DMS 273 (cell line): Measurements from ENCODE around the gene USP17L20.
"Not testable (repeated sequence)": the region's sequence is repeated elsewhere in the genome, so short reads cannot be mapped to it uniquely, and the experiment has no call there.

Experiments used
- DNase-seq: peaks from one replicate; lab custom pipeline; 2025; ENCODE audit not compliant: unreplicated experiment; lab: John Stamatoyannopoulos, UW

USP17L20 gene

GRCh38 chr4:9257824-9258223 is at the start of gene USP17L20:
Gene USP17L20, plus strand, starts transcription at chr4:9258124. Its CDS starts 0 bp downstream, at chr4:9258124.
- DNase-seq, result not testable (repeated sequence)

- DNase-seq, result not testable (repeated sequence)
Measured at GRCh38 chr4:9210357-9210756, 47.6 kb upstream of the USP17L20 start, which contains the start of gene USP17L10. Gene USP17L10, plus strand, starts transcription at chr4:9210657. Its CDS starts 0 bp downstream, at chr4:9210657.

GRCh38 chr4:9214701-9215100 is 43.2 kb upstream of the USP17L20 start:
- not testable (repeated sequence) for DNase-seq

- DNase-seq, result not testable (repeated sequence)
Measured at GRCh38 chr4:9215105-9215504, 42.8 kb upstream of the USP17L20 start, which contains the start of gene USP17L11. Gene USP17L11, plus strand, starts transcription at chr4:9215405. Its CDS starts 0 bp downstream, at chr4:9215405.

GRCh38 chr4:9219852-9220251 is 38.1 kb upstream of the USP17L20 start, which contains the start of gene USP17L12:
Gene USP17L12, plus strand, starts transcription at chr4:9220152. Its CDS starts 0 bp downstream, at chr4:9220152.
- not testable (repeated sequence) for DNase-seq

- DNase-seq, result not testable (repeated sequence)
Measured at GRCh38 chr4:9224596-9224995, 33.3 kb upstream of the USP17L20 start, which contains the start of gene USP17L13. Gene USP17L13, plus strand, starts transcription at chr4:9224896. Its CDS starts 0 bp downstream, at chr4:9224896.

- DNase-seq, result not testable (repeated sequence)
Measured at GRCh38 chr4:9230249-9230648, 27.7 kb upstream of the USP17L20 start.

- DNase-seq, result not testable (repeated sequence)
Measured at GRCh38 chr4:9234085-9234484, 23.8 kb upstream of the USP17L20 start, which contains the start of gene USP17L15. Gene USP17L15, plus strand, starts transcription at chr4:9234385. Its CDS starts 0 bp downstream, at chr4:9234385.

- DNase-seq, result not testable (repeated sequence)
Measured at GRCh38 chr4:9238461-9238860, 19.5 kb upstream of the USP17L20 start.

- not testable (repeated sequence) for DNase-seq
Measured at GRCh38 chr4:9243579-9243978, 14.3 kb upstream of the USP17L20 start, which contains the start of gene USP17L17. Gene USP17L17, plus strand, starts transcription at chr4:9243879. Its CDS starts 0 bp downstream, at chr4:9243879.

- not testable (repeated sequence) for DNase-seq
Measured at GRCh38 chr4:9247953-9248680, 9.8 kb upstream of the USP17L20 start, which contains the start of gene USP17L18. Gene USP17L18, plus strand, starts transcription at chr4:9248630. Its CDS starts 0 bp downstream, at chr4:9248630.

- not testable (repeated sequence) for DNase-seq
Measured at GRCh38 chr4:9253078-9253477, 4.8 kb upstream of the USP17L20 start, which contains the start of gene USP17L19. Gene USP17L19, plus strand, starts transcription at chr4:9253378. Its CDS starts 0 bp downstream, at chr4:9253378.

GRCh38 chr4:9262572-9262971 is 4.6 kb downstream of the USP17L20 start, which contains the start of gene USP17L21:
Gene USP17L21, plus strand, starts transcription at chr4:9262872. Its CDS starts 0 bp downstream, at chr4:9262872.
- DNase-seq, result not testable (repeated sequence)

GRCh38 chr4:9267319-9267718 is 9.4 kb downstream of the USP17L20 start, which contains the start of gene USP17L22:
Gene USP17L22, plus strand, starts transcription at chr4:9267619. Its CDS starts 0 bp downstream, at chr4:9267619.
- DNase-seq, result not testable (repeated sequence)

GRCh38 chr4:9271719-9272118 is 13.8 kb downstream of the USP17L20 start:
- not testable (repeated sequence) for DNase-seq
